Gastroesophageal sphincter (tissue), 4 donors: ENCODE results near the gene KLHL6. TPM values are rescaled to one million over a fixed set of nuclear protein-coding genes. Genes with fewer than 3 reads are reported as not detected.

Experiments used
- ATAC-seq: fragments of 150-250 bp; one replicate; pipeline ENCODE4 v1.9.1; 2016; ENCODE audit warnings: mild to moderate bottlenecking, moderate library complexity
- H3K27ac ChIP-seq, 4 donors: fragments of 200-600 bp; sonication (generic) in 3 of 4; 1 replicate in 3 of 4; 2 replicates in 1 of 4; pipeline ENCODE4 v1.5.1; 2016 to 2019
- H3K27me3 ChIP-seq: fragments of 200-600 bp; sonication (generic); one replicate; pipeline ENCODE4 v1.5.1; 2019
- H3K36me3 ChIP-seq, 2 donors: fragments of 200-600 bp; sonication (generic); one replicate each; pipeline ENCODE4 v1.5.1; 2019; ENCODE audit warnings: control low read depth in 1 of 2
- H3K4me1 ChIP-seq, 3 donors: fragments of 200-600 bp; sonication (generic); 1 replicate in 2 of 3; 2 replicates in 1 of 3; pipeline ENCODE4 v1.5.1; 2016 to 2019; ENCODE audit warnings: control low read depth in 2 of 3
- H3K4me3 ChIP-seq, 2 donors: fragments of 200-600 bp; sonication (generic); one replicate each; pipeline ENCODE4 v1.5.1; 2019; ENCODE audit warnings: mild to moderate bottlenecking in 1 of 2, moderate library complexity in 1 of 2
- H3K9me3 ChIP-seq, 3 donors: fragments of 200-600 bp; sonication (generic); one replicate each; pipeline ENCODE4 v1.5.1; 2017 to 2019; ENCODE audit warnings: control low read depth in 2 of 3
- CTCF ChIP-seq, 4 experiments: fragments of 200-600 bp in 2 of 4; fragments of 450-650 bp in 2 of 4; sonication (generic) in 1 of 4; IDR thresholded peaks; one replicate each; pipeline ENCODE4 v1.5.1; 2017 to 2019; ENCODE audit warnings: antibody characterized with exemption in 4 of 4, mild to moderate bottlenecking in 2 of 4, moderate library complexity in 2 of 4
- EP300 ChIP-seq: sonication (generic); formaldehyde crosslinking; IDR thresholded peaks from one replicate; pipeline ENCODE4 v1.6.1; 2017; ENCODE audit warnings: antibody characterized with exemption, mild to moderate bottlenecking
- POLR2A ChIP-seq, 2 donors: fragments of 450-650 bp; IDR thresholded peaks; one replicate each; pipeline ENCODE4 v1.6.1; 2017; ENCODE audit warnings: antibody characterized with exemption in 2 of 2, mild to moderate bottlenecking in 2 of 2, moderate library complexity in 1 of 2
- POLR2AphosphoS5 ChIP-seq: sonication (generic); formaldehyde crosslinking; IDR thresholded peaks from one replicate; pipeline ENCODE4 v1.6.1; 2017; ENCODE audit warnings: antibody characterized with exemption
- WGBS, 2 donors: methylation state at CpG; one replicate each; pipeline ENCODE4 v1.1.5; 2018; ENCODE audit warnings: low coverage in 1 of 2; 5-methylcytosine and 5-hydroxymethylcytosine counted together
- total RNA-seq, 4 donors: library from RNA; depleted of rRNA; stranded (reverse); fragments of >200 nt; gene quantifications; one replicate each; pipeline ENCODE4 v1.1.0, GENCODE V29; 2016

KLHL6 gene
- total RNA-seq, 4 donors from 2014 or later = 0.62 to 1.9 (median 1.0) TPM

- Histone ChIP-seq H3K27me3 (no peaks in the 10 kb centered on the region), H3K4me1 (no peaks in the 10 kb centered on the region), H3K36me3 (no peaks in the 10 kb centered on the region), H3K27ac (no peak overlapping the region), H3K4me3 (no peak overlapping the region), H3K9me3 (peaks cover 0 to 27% (median 0%) of the 10 kb centered on the region in 3 donors)
- ATAC-seq = no peak
- WGBS, 2 donors = 0 to 61% methylated on average over 1 to 2 of the region's 3 CpGs
- TF ChIP-seq POLR2A (IDR thresholded peaks at IDR 0.05) (no peak), POLR2AphosphoS5 (no peak), EP300 (no peak), CTCF (IDR thresholded peaks at IDR 0.05) (no peak)
Observed at GRCh38 chr3:183506674-183507320, 48.7 kb downstream of the KLHL6 start.

GRCh38 chr3:183504597-183504996, 50.9 kb downstream of the KLHL6 start:
- Histone ChIP-seq H3K4me1 (no peaks in the 10 kb centered on the region), H3K9me3 (peaks cover 0 to 27% (median 0%) of the 10 kb centered on the region in 3 donors), H3K27ac (no peak overlapping the region), H3K36me3 (no peaks in the 10 kb centered on the region), H3K27me3 (no peaks in the 10 kb centered on the region), H3K4me3 (no peak overlapping the region)
- WGBS, 2 donors = 80 to 85% methylated on average over 1 of the region's 1 CpG
- no peak for ATAC-seq
- TF ChIP-seq POLR2A (IDR thresholded peaks at IDR 0.05) (no peak), CTCF (IDR thresholded peaks at IDR 0.05) (no peak), POLR2AphosphoS5 (no peak), EP300 (no peak)

GRCh38 chr3:183503746-183504145, 51.8 kb downstream of the KLHL6 start:
- Histone ChIP-seq H3K27me3 (no peaks in the 10 kb centered on the region), H3K4me3 (no peak overlapping the region), H3K36me3 (no peaks in the 10 kb centered on the region), H3K4me1 (no peaks in the 10 kb centered on the region), H3K9me3 (peaks cover 0 to 27% (median 0%) of the 10 kb centered on the region in 3 donors), H3K27ac (no peak overlapping the region)
- TF ChIP-seq POLR2AphosphoS5 = no peak
- TF ChIP-seq POLR2A (IDR thresholded peaks at IDR 0.05) = no peak
- TF ChIP-seq CTCF (IDR thresholded peaks at IDR 0.05) = no peak
- TF ChIP-seq EP300 = no peak
- ATAC-seq = no peak
- 50 to 67% methylated on average over 1 of the region's 1 CpG for WGBS, 2 donors

GRCh38 chr3:183502237-183503181, 53.0 kb downstream of the KLHL6 start:
- no peak for TF ChIP-seq POLR2AphosphoS5
- TF ChIP-seq CTCF (IDR thresholded peaks at IDR 0.05) = peak in 1 of 4 experiments; percentile 26
- H3K4me1 ChIP-seq = no peaks in the 10 kb centered on the region
- H3K9me3 ChIP-seq = peaks cover 0 to 27% (median 0%) of the 10 kb centered on the region in 3 donors
- no peaks in the 10 kb centered on the region for H3K27me3 ChIP-seq
- H3K27ac ChIP-seq = no peak overlapping the region
- 53 to 75% methylated on average over 4 to 7 of the region's 7 CpGs for WGBS, 2 donors
- H3K36me3 ChIP-seq = no peaks in the 10 kb centered on the region
- H3K4me3 ChIP-seq = no peak overlapping the region
- no peak for ATAC-seq
